GM23248 (cell line): ENCODE measurements around the gene UVRAG.

Experiments
- EZH2 ChIP-seq: fragments of 200-600 bp; sonication (generic); IDR thresholded peaks from 2 replicates; pipeline ENCODE4 v1.6.1; 2018; ENCODE audit warnings: antibody characterized with exemption, mild to moderate bottlenecking; ENCODE audit not compliant: insufficient read depth, poor library complexity, severe bottlenecking
- EZH2phosphoT487 ChIP-seq: fragments of 200-600 bp; sonication (generic); IDR thresholded peaks from 2 replicates; pipeline ENCODE4 v1.6.1; 2018; ENCODE audit warnings: antibody characterized with exemption, moderate library complexity, mild to moderate bottlenecking, low read depth; ENCODE audit not compliant: insufficient read depth

GRCh38 chr11:75796091-75796435 is 18.9 kb upstream of the UVRAG start:
- TF ChIP-seq EZH2phosphoT487 (no peak), EZH2 (no peak)
